ENCODE data around the gene ZNF165. TPM values are rescaled to one million over a fixed set of nuclear protein-coding genes. Genes with fewer than 3 reads are reported as not detected.

The ZNF165 gene
- total and polyA plus RNA-seq, 2 of the 13 experiments (the other 11 are each of a cell fraction or from before 2014, with no cell fraction given) = 0.58 to 8.6 TPM

GRCh38 chr6:28124350-28124970, 44.1 kb downstream of the ZNF165 start, which contains the start of gene ZSCAN16 (continued):
- TF ChIP-seq AHR (CRISPR knock-in tag; IDR thresholded peaks at IDR 0.05) = peak; percentile 93
- TF ChIP-seq ZNF576 (CRISPR knock-in tag; IDR thresholded peaks at IDR 0.05) = no peak
- peak; percentile 73 for TF ChIP-seq ZNF407 (CRISPR knock-in tag; IDR thresholded peaks at IDR 0.05; ENCODE audit: not compliant biosample characterization)
- 0 out of 2 replicates have a peak, but pooled peaks have one; percentile 23 for TF ChIP-seq E2F5 (CRISPR knock-in tag; conservative IDR thresholded peaks at IDR 0.05)
- peak; percentile 60; the same call in 1 of the 2 replicates for TF ChIP-seq BCL3 (CRISPR knock-in tag; IDR thresholded peaks at IDR 0.05)
- TF ChIP-seq RBM22 (optimal IDR thresholded peaks at IDR 0.05; ENCODE audit: low read length) = peak; percentile 63
- TF ChIP-seq ZNF24 (IDR thresholded peaks at IDR 0.05) = no peak
- peak; percentile 40; the same call in 1 of the 2 replicates for TF ChIP-seq ZZZ3 (CRISPR knock-in tag; IDR thresholded peaks at IDR 0.05; ENCODE audit: borderline replicate concordance)
- 0 out of 2 replicates have a peak, but pooled peaks have one; percentile 14 for TF ChIP-seq NR2F2 (IDR thresholded peaks at IDR 0.05; ENCODE audit: borderline replicate concordance, low read depth)
- no peak for TF ChIP-seq EEA1 (CRISPR knock-in tag; IDR thresholded peaks at IDR 0.05; ENCODE audit: borderline replicate concordance)
- no peak for TF ChIP-seq ATF7-NPFF (CRISPR knock-in tag; IDR thresholded peaks at IDR 0.05; ENCODE audit: low read depth)
- no peak for TF ChIP-seq ATF7 (IDR thresholded peaks at IDR 0.05)
- TF ChIP-seq ATF7 (CRISPR knock-in tag; IDR thresholded peaks at IDR 0.05) = no peak
- peak; percentile 90 for TF ChIP-seq THAP11 (CRISPR knock-in tag; IDR thresholded peaks at IDR 0.05)

Measured in HepG2 (cell line).